Left kidney (tissue), 8 donors: ENCODE data around the gene C5orf22. TPM values are rescaled to one million over a fixed set of nuclear protein-coding genes. Genes with fewer than 3 reads are reported as not detected.
A peak's percentile ranks its signal among the peaks of the same experiment; 100 is the strongest.
"Not testable (repeated sequence)": the region's sequence is repeated elsewhere in the genome, so short reads cannot be mapped to it uniquely, and the experiment has no call there.

Experiments used
- DNase-seq: peaks from one replicate; pipeline ENCODE4 v3.0.0-alpha.2; 2013
- long read RNA-seq, 8 donors: transcript quantifications; one replicate each; lab custom pipeline, GENCODE V29; 2026
- polyA plus RNA-seq: library from polyadenylated mRNA; unstranded; fragments of 120-200 nt; gene quantifications from one replicate; pipeline ENCODE4 v1.2.1, GENCODE V29; 2013; ENCODE audit not compliant: insufficient read length

Gene C5orf22
- 35.3 TPM for polyA plus RNA-seq
- long read RNA-seq, donor 1, partial matches to known transcripts: 0 of 2 reads
- long read RNA-seq, donor 1, other reads (novel, unspliced or antisense): 0 of 2 reads
- long read RNA-seq, donor 2, partial matches to known transcripts: 0 of 2 reads
- long read RNA-seq, donor 2, other reads (novel, unspliced or antisense): 0 of 2 reads
- long read RNA-seq, donor 3, partial matches to known transcripts: 0 of 3 reads
- long read RNA-seq, donor 3, other reads (novel, unspliced or antisense): 0 of 3 reads
- long read RNA-seq, donor 4: 0 reads
- long read RNA-seq, donor 5, transcript C5orf22-201 (9 exons, 3,612 nt): major isoform, 5 of 6 reads
- long read RNA-seq, donor 5, partial matches to known transcripts: 0 of 6 reads
- long read RNA-seq, donor 5, other reads (novel, unspliced or antisense): 0 of 6 reads
- long read RNA-seq, donor 6, transcript C5orf22-201 (9 exons, 3,612 nt): major isoform, 5 of 10 reads
- long read RNA-seq, donor 6, partial matches to known transcripts: 5 of 10 reads
- long read RNA-seq, donor 6, other reads (novel, unspliced or antisense): 0 of 10 reads
- long read RNA-seq, donor 7, partial matches to known transcripts: 0 of 7 reads
- long read RNA-seq, donor 7, other reads (novel, unspliced or antisense): 0 of 7 reads
- long read RNA-seq, donor 8, partial matches to known transcripts: 0 of 4 reads
- long read RNA-seq, donor 8, other reads (novel, unspliced or antisense): 0 of 4 reads

- DNase-seq: peak; percentile 97
Measured at GRCh38 chr5:31531888-31532547, at the start of gene C5orf22, which contains the start of gene DROSHA. Gene C5orf22 (plus strand): TSS chr5:31532301. CDS start chr5:31532393, 92 bp downstream. Gene DROSHA (minus strand): TSS chr5:31532093. CDS start chr5:31529059, 3,034 bp downstream.

- peak; percentile 39 for DNase-seq
Measured at GRCh38 chr5:31485376-31486207, 46.5 kb upstream of the C5orf22 start.

- no peak for DNase-seq
Measured at GRCh38 chr5:31486441-31486840, 45.7 kb upstream of the C5orf22 start.

GRCh38 chr5:31487506-31487905 lies 44.6 kb upstream of the C5orf22 start:
- DNase-seq: no peak

GRCh38 chr5:31492869-31493268 lies 39.2 kb upstream of the C5orf22 start:
- no peak for DNase-seq

- DNase-seq: no peak
Measured at GRCh38 chr5:31495336-31495735, 36.8 kb upstream of the C5orf22 start.

GRCh38 chr5:31496301-31496700 lies 35.8 kb upstream of the C5orf22 start:
- no peak for DNase-seq

GRCh38 chr5:31496891-31497290 lies 35.2 kb upstream of the C5orf22 start:
- no peak for DNase-seq

GRCh38 chr5:31500256-31500655 lies 31.8 kb upstream of the C5orf22 start:
- DNase-seq: no peak

- DNase-seq: no peak
Measured at GRCh38 chr5:31502506-31502905, 29.6 kb upstream of the C5orf22 start.

GRCh38 chr5:31504529-31504928 lies 27.6 kb upstream of the C5orf22 start:
- DNase-seq: no peak

GRCh38 chr5:31511305-31511704 lies 20.8 kb upstream of the C5orf22 start:
- no peak for DNase-seq

GRCh38 chr5:31516802-31517201 lies 15.3 kb upstream of the C5orf22 start:
- no peak for DNase-seq

GRCh38 chr5:31523041-31523440 lies 9.1 kb upstream of the C5orf22 start:
- DNase-seq: no peak

- no peak for DNase-seq
Measured at GRCh38 chr5:31530541-31531265, 1.4 kb upstream of the C5orf22 start.

GRCh38 chr5:31531543-31531887 lies 586 bp upstream of the C5orf22 start:
- DNase-seq: no peak

GRCh38 chr5:31534527-31535046 lies 2.5 kb downstream of the C5orf22 start:
- DNase-seq: no peak

GRCh38 chr5:31536873-31537272 lies 4.8 kb downstream of the C5orf22 start:
- DNase-seq: no peak

GRCh38 chr5:31537349-31537748 lies 5.2 kb downstream of the C5orf22 start:
- no peak for DNase-seq

GRCh38 chr5:31537851-31538250 lies 5.8 kb downstream of the C5orf22 start:
- DNase-seq: no peak

GRCh38 chr5:31549114-31549513 lies 17.0 kb downstream of the C5orf22 start:
- not testable (repeated sequence) for DNase-seq
